Fibroblast of lung (primary cell): ENCODE data around the gene PTPRA.

Source experiments
- CTCF ChIP-seq, 2 donors: IDR thresholded peaks in 1 of 2; conservative IDR thresholded peaks in 1 of 2; 1 replicate in 1 of 2; 2 replicates in 1 of 2; pipeline ENCODE4 v1.5.1; 2011 to 2012; ENCODE audit warnings: low read length in 2 of 2, control low read depth in 1 of 2, inconsistent platforms in 1 of 2, low read depth in 1 of 2, mild to moderate bottlenecking in 1 of 2
- EZH2 ChIP-seq: IDR thresholded peaks from 2 replicates; pipeline ENCODE4 v1.5.1; 2012; ENCODE audit warnings: low read length, control low read depth, mild to moderate bottlenecking; ENCODE audit errors: missing control alignments

- TF ChIP-seq CTCF (conservative IDR thresholded peaks at IDR 0.05 in 1 of 2, IDR thresholded peaks at IDR 0.05 in 1 of 2; ENCODE audit: low read depth in 1 of 2, low read length in 2 of 2): no peak
- no peak for TF ChIP-seq EZH2
Observed at GRCh38 chr20:2973574-2973973, 100.3 kb downstream of the PTPRA start.
